Embryonic facial prominence (tissue), 1 donor: Measurements from ENCODE around the gene GORASP1.
"Not testable (repeated sequence)": the region's sequence is repeated elsewhere in the genome, so short reads cannot be mapped to it uniquely, and the experiment has no call there.

ENCODE experiments used
- DNase-seq: peaks from one replicate; pipeline ENCODE4 v3.0.0-alpha.2; 2016; ENCODE audit errors: extremely low spot score

GORASP1 gene

GRCh38 chr3:39065197-39065596 is 42.2 kb downstream of the GORASP1 start:
- no peak for DNase-seq

GRCh38 chr3:39064646-39065045 is 42.8 kb downstream of the GORASP1 start:
- no peak for DNase-seq

- no peak for DNase-seq
Observed at GRCh38 chr3:39063143-39063542, 44.3 kb downstream of the GORASP1 start.

DNA sequence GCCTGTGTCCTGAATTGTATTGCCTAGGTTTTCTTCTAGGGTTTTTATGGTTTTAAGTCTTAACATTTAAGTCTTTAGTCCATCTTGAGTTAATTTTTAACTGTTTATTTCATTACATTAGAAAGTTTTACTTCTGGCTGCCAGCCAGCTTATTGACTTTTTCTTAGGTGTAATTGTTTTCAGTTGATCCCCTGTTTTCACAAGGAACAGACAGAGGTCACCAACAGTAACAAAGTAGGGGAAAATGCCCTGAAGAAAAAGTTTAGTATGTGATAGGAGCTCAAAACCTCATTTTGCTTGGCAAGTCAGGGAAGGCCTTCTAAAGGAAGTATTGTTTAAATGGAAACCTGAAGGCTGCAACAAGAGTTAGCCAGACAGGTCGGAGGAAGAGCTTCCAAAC is 45.2 kb downstream of the GORASP1 start:
- no peak for DNase-seq

DNA sequence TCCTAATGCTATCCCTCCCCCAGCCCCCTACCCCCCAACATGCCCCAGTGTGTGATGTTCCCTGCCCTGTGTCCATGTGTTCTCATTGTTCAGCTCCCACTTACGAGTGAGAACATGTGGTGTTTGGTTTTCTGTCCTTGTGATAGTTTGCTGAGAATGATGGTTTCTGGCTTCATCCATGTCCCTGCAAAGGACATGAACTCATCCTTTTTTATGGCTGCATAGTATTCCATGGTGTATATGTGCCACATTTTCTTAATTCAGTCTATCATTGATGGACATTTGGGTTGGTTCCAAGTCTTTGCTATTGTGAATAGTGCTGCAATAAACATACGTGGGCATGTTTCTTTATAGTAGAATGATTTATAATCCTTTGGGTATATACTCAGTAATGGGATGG is 46.2 kb downstream of the GORASP1 start:
- not testable (repeated sequence) for DNase-seq

DNA sequence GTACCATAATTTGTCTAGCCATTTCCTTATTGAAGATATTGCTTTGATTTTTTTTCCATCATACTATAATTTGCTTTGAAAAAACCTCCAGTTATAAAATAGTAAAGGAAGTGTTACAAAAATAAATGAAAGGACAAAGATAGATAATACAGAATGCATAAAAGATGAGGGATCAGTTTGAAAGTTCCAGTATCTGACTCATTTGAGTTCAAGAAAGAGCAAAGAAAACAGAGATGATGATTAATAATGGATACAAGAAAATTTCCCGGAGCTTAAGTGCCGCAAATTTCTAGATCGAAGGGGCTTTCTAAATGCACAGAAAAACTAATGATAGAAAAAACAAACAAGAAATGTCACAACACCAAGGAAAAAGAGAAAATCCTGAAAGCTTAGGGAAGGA is 51.3 kb downstream of the GORASP1 start:
- DNase-seq, result no peak

DNA sequence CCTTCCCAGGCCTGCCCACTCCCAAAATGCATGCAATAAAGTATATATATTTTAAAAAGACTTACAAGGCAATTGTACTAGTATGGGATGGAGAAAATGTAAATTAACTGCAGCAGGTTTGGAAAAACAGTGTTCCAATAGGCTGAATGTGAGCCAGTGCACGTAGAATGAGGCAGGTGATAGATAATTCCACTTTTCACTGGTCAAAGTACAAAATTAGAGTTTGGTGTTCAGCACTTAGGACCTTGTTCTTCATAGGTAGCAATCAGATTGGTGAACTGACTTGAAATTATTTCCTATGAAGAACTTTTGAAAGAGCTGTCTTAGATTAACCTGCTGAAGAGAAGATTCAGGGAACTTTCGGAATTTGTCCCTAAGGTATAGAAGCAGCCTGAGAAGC is 53.7 kb downstream of the GORASP1 start:
- no peak for DNase-seq

DNA sequence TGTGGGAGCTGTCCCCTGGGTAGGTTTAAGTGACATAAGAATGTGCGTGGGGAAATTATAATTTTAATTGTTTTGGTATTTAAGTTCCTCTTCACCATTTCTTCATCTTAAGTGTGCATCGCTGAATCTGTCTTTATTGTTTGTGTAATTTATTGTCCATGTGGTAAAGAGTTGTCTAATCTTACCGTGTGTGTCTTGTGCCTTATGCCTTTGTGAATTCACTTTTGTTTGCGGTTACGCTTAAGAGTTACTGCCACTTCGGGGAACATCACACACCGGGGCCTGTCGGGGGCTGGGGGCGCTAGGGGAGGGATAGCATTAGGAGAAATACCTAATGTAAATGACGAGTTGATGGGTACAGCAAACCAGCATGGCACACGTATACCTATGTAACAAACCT is 54.8 kb downstream of the GORASP1 start:
- DNase-seq, result no peak

DNA sequence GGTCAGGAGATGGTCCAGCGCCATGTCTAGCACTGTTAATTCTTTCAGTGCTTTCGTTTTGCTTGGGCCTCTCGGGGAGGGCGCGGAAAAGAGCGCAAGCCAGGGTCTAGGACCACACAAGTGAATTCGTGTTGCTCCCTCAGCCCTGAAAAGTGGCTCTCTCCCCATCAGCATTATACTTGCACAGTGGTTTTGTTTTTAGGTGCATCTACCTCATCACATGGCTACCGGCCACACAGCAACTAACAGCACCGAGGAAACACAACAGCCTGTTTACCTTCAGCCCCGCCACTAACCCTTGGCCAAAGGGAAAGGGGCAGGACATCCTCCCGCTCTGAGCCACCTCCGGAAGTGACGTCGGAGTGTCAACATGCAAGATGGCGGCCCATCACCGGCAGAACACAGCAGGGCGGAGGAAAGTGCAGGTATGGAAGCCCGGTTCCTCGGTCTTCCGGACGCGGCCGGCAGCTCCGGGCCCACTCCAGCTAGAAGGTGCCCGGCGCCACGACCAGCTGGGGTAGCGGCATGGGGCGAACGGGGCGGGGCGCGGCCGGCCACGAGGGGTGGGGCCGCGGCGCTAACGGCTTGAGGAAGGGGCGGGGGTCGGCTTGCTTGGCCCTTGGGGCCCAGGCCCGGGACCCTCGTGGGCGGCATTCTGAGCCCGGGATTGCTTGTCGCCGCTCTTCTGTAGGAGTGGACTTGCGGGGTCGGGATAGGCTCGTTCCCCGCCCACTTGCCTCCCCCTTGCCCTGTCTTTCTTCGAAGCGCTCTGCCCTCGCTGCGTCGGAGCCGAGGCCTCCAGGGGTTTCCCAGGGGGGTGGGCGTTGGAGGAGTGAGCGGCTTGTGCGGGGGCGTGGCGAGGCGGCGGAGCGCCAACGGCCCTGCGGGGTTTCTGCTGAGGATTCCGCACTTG is 55.5 kb downstream of the GORASP1 start, which contains the start of the genes SCN11A and WDR48:
Gene SCN11A, minus strand, starts transcription at position 296 of the 913 bp plus-strand sequence. CDS start 101,582 bp downstream, outside the sequence.
Gene WDR48, plus strand, starts transcription at position 368 of the 913 bp plus-strand sequence. Its CDS starts 10 bp downstream, at position 378.
- DNase-seq, result peak; percentile 90

DNA sequence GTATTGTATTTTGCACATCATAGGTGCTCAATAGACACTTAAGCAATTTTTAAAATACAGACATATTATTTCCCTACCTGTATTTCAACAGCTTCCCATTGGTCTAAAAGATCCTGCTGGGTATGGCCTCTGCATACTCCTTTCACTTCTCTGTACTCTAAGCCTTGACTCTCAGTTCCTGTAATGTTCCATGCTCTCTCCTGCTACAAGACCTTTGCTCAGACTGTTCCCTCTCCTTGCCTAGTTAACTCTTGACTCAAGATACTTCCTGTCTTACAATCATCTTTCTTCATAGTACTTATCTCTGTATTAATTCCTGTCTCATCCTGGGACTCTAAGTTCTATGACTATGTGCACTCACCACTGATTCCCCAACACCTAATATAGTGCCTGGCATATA is 57.4 kb downstream of the GORASP1 start:
- DNase-seq, result no peak
